Muscle of leg (tissue), 11 donors: ENCODE results near the gene MT1G. TPM values are rescaled to one million over a fixed set of nuclear protein-coding genes. Genes with fewer than 3 reads are reported as not detected.

Experiments
- DNase-seq: peaks from one replicate; pipeline ENCODE4 v3.0.0; 2013
- H3K27ac ChIP-seq: one replicate; pipeline ENCODE4 v1.5.1; 2013; ENCODE audit warnings: mild to moderate bottlenecking, low read length, control low read depth
- H3K27me3 ChIP-seq: one replicate; pipeline ENCODE4 v1.6.1; 2013; ENCODE audit warnings: low read length; ENCODE audit not compliant: control insufficient read depth, insufficient read depth
- H3K36me3 ChIP-seq: one replicate; pipeline ENCODE4 v1.6.1; 2013; ENCODE audit warnings: low read length; ENCODE audit not compliant: control insufficient read depth, insufficient read depth
- H3K4me1 ChIP-seq: one replicate; pipeline ENCODE4 v1.6.1; 2013; ENCODE audit warnings: low read length; ENCODE audit not compliant: control insufficient read depth, insufficient read depth
- H3K4me3 ChIP-seq: one replicate; pipeline ENCODE4 v1.5.1; 2013; ENCODE audit warnings: low read length, control low read depth
- H3K9me3 ChIP-seq: replicated peaks from 2 replicates; pipeline ENCODE4 v1.6.1; 2013; ENCODE audit warnings: low read depth, low read length; ENCODE audit not compliant: control insufficient read depth
- WGBS: methylation state at CpG from one replicate; pipeline ENCODE4 v1.1.5; 2013; ENCODE audit warnings: missing lambda C conversion rate; ENCODE audit not compliant: insufficient coverage; 5-methylcytosine and 5-hydroxymethylcytosine counted together
- polyA plus RNA-seq, 8 donors: library from polyadenylated mRNA; unstranded; fragments of 120-200 nt; gene quantifications; one replicate each; pipeline versions ENCODE4 v1.2.1 to v1.2.3, GENCODE V29; 2013; ENCODE audit warnings: inconsistent platforms in 1 of 8, low replicate concordance in 1 of 8; ENCODE audit not compliant: insufficient read length in 8 of 8, insufficient read depth in 1 of 8
- total RNA-seq: library from RNA; stranded (reverse); fragments of 120-200 nt; gene quantifications from one replicate; pipeline ENCODE4 v1.2.4, GENCODE V29; 2013

The MT1G gene
- total and polyA plus RNA-seq, 9 donors, result 0.42 to 21.4 (median 1.2) TPM; not detected in 2

DNA sequence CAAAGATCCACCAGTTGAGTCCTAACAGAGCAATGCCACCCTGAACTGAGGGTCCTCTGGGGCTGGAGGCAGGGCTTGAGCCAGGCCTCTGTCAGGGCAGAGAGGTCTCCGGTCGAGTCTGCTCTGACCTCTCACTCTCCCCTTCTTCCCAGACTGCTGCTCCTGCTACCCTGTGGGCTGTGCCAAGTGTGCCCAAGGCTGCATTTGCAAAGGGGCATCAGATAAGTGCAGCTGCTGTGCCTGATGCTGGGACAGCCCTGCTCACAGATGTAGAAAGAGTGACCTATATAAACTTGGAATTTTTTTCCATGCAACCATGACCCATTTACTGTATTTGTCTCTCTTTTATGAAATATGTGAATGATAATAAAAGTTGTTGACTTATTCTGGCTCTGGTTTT, 18.6 kb downstream of the MT1G start:
- DNase-seq, result no peak
- peaks cover 70% of the 10 kb centered on the region for H3K27me3 ChIP-seq
- H3K4me1 ChIP-seq, result no peaks in the 10 kb centered on the region
- WGBS, result 83% methylated on average over 2 of the region's 2 CpGs
- no peaks in the 10 kb centered on the region for H3K36me3 ChIP-seq
- no peak overlapping the region for H3K27ac ChIP-seq
- H3K9me3 ChIP-seq, result no peaks in the 10 kb centered on the region
- H3K4me3 ChIP-seq, result no peak overlapping the region

DNA sequence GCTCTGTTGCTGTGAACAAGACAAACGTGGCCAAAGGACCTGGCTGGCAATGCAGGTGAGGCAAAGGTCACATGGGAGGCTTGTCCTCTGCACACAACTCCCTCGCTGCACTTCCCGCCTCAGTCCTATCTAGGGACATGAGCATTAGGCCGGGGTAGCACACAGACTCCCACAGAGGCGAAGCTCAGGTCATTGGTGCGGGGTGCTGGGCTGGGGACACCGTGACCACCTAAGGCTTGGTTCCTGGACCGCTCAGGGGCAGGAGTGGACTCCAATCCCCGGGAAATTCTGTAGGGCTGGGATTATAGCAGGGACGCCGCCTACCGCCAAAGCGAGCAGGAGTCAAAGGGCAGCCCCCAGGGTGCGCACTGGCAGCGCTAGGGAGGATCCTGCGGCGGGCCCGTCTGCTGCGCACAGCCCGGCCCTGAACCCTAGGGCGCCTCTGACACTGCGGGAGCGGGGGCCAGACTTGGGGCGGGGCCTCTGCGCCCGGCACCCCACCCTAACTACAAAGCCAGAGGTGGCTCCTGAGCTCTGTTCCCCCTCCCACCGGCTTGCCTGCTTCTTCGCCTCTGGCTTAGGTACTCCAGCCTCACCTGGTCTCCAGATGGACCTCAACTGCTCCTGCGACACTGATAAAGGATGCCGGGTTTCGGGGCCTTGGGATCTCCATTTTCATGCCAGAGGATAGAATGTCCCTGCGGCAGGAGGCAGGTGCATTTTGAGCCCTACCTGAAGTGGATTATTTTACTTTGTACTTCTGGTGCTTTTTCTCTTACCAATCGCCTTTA, 20.0 kb downstream of the MT1G start:
- no peaks in the 10 kb centered on the region for H3K36me3 ChIP-seq
- DNase-seq, result no peak
- no peak overlapping the region for H3K4me3 ChIP-seq
- no peak overlapping the region for H3K27ac ChIP-seq
- peaks cover 82% of the 10 kb centered on the region for H3K27me3 ChIP-seq
- 10% methylated on average over 30 of the region's 33 CpGs for WGBS
- H3K4me1 ChIP-seq, result peaks cover 9% of the 10 kb centered on the region
- no peaks in the 10 kb centered on the region for H3K9me3 ChIP-seq

DNA sequence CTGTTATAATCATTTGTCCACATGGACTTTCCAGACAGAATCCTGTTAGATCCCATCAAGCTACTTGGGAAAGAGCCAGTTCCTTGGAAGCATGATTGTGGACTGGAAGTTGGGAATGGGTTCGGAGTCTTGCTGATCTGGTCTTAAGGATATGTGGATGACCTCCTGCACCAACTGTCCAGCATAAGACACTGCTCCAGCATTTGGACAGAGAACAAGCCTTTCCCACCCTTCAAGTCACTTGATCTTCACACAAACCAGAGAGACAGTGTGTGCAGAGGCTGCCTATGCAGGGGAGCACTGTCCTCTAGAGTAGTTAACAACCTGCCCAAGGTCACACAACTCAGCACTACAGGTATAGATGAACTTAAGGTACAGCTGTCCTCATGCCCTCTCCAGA, 22.0 kb downstream of the MT1G start:
- no peaks in the 10 kb centered on the region for H3K9me3 ChIP-seq
- WGBS, result no CpG with 5 or more reads among the region's 1 CpG

DNA sequence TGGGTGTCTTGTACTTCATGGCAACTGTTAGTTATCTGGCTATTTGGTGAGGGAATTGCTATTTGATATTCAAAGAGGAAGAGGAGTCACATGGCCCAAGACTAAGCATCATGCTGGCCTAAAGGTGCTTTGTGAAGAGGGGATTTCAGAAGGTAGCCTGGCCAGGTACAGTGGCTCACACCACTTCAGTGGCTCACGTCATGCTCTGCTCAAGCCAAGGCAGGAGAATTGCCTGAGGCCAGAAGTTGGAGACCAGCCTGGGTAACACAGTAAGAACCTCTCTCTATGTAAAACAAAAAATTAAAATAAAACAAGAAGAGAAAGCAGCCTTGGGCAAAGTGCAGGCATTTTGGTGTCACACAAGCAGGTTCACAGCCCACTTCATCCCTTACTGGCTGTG, 22.6 kb downstream of the MT1G start:
- no peak for DNase-seq
- H3K27ac ChIP-seq, result no peak overlapping the region
- WGBS, result no CpG with 5 or more reads among the region's 1 CpG
- peaks cover 87% of the 10 kb centered on the region for H3K27me3 ChIP-seq
- H3K4me1 ChIP-seq, result peaks cover 9% of the 10 kb centered on the region
- no peaks in the 10 kb centered on the region for H3K9me3 ChIP-seq
- H3K36me3 ChIP-seq, result no peaks in the 10 kb centered on the region
- no peak overlapping the region for H3K4me3 ChIP-seq

More for the DNA sequence above, 22.0 kb downstream of the MT1G start:
- H3K36me3 ChIP-seq, result no peaks in the 10 kb centered on the region
- DNase-seq, result no peak
- H3K4me1 ChIP-seq, result peaks cover 9% of the 10 kb centered on the region
- peaks cover 84% of the 10 kb centered on the region for H3K27me3 ChIP-seq
- no peak overlapping the region for H3K4me3 ChIP-seq
- no peak overlapping the region for H3K27ac ChIP-seq

DNA sequence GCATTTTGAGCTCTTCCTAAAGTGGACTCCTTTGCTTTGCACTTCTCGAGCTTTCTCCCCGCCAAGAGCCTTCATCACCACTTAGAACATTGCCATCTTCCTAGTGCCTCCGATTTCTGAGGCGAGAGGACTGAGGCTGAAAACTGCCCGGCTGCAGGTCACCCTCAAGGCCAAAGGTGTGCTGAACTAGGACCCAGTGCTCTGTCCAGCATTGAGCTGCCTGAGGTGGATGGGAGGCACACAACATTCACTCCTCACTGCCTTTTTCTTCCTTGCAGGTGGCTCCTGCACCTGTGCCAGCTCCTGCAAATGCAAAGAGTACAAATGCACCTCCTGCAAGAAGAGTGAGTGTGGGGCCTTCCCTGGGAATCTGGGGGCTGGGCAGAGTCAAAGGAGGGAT, 24.0 kb downstream of the MT1G start:
- Histone ChIP-seq H3K27ac (no peak overlapping the region), H3K4me3 (no peak overlapping the region), H3K36me3 (no peaks in the 10 kb centered on the region), H3K4me1 (peaks cover 12% of the 10 kb centered on the region), H3K27me3 (peaks cover 90% of the 10 kb centered on the region), H3K9me3 (no peaks in the 10 kb centered on the region)
- WGBS, result no CpG with 5 or more reads among the region's 5 CpGs
- no peak for DNase-seq

DNA sequence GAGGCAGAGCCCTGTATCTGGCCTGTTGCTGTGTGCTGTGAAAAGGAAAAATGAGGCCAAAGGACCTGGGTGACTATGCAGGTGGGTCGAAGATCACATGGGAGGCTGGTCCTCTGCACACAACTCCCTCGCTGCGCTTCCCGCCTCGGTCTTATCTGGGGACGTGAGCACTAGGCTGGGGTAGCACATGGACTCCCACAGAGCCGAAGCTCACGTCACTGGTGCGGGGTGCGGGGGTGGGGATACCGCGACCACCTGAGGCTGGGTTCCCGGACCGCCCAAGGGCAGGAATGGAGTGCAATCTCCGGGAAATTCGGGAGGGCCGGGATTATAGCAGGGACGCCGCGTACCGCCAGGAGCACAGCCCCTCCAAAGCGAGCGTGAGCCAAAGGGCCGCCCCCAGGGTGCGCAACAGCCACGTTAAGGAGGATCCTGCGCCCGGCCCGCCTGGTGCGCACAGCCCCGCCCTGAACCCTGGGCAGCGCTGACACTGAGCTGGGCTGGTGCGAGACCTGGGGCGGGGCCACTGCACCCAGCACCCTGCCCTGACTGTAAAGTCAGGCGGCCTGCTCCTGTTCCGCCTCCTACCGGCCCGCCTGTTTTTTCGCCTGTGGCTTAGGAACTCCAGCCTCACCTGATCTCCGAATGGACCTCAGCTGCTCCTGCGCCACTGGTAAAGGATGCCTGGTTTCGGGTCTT, 24.6 kb downstream of the MT1G start:
- Histone ChIP-seq H3K27ac (no peak overlapping the region), H3K36me3 (no peaks in the 10 kb centered on the region), H3K9me3 (no peaks in the 10 kb centered on the region), H3K4me1 (peaks cover 17% of the 10 kb centered on the region), H3K4me3 (no peak overlapping the region), H3K27me3 (peaks cover 90% of the 10 kb centered on the region)
- WGBS, result 3% methylated on average over 35 of the region's 42 CpGs
- DNase-seq, result peak; percentile 22

DNA sequence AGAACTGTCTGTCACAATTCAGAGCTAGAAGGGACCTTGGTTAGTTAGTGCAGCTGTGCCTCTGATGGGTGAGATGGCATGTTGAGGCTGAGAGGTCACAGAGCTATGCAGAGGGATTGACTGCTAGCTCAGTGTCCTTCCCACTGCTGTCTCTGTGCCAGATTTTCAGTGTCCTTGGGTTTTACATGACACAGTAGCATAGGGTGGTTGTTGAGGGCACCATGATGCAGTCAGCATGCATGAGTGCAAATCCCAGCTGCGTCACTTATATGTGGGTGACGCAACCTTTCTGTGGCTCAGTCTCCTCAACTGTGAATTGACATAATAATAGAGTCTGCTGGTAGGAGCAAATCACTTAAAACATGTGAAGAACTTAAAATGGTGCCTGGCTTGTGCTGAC, 26.7 kb downstream of the MT1G start:
- no peaks in the 10 kb centered on the region for H3K9me3 ChIP-seq
- no peak overlapping the region for H3K4me3 ChIP-seq
- H3K27me3 ChIP-seq, result peaks cover 95% of the 10 kb centered on the region
- H3K36me3 ChIP-seq, result no peaks in the 10 kb centered on the region
- WGBS, result 100% methylated on average over 1 of the region's 2 CpGs
- H3K27ac ChIP-seq, result no peak overlapping the region
- DNase-seq, result no peak
- H3K4me1 ChIP-seq, result peaks cover 22% of the 10 kb centered on the region

DNA sequence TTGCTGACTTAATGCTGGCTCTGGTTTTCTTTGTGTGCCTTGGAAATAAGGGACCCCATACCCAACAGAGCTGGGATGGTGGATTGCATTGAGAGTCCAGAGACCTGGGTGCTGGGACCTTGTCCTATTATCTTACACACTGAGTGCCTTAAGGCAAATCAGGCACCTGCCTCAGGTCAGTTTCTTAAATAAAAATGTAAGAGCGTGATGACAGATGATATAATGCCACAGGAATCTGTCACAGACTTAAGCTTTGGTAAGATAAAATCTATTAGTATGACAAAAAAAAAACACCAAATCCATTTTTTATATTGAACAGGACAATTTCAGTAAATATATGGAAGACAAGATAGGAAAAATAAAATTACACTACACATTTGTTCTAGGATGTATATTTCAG, 27.8 kb downstream of the MT1G start:
- H3K9me3 ChIP-seq, result no peaks in the 10 kb centered on the region
- H3K27ac ChIP-seq, result no peak overlapping the region
- no CpG with 5 or more reads among the region's 1 CpG for WGBS
- H3K4me3 ChIP-seq, result no peak overlapping the region
- H3K4me1 ChIP-seq, result peaks cover 25% of the 10 kb centered on the region
- H3K27me3 ChIP-seq, result peaks cover 95% of the 10 kb centered on the region
- no peak for DNase-seq
- H3K36me3 ChIP-seq, result no peaks in the 10 kb centered on the region

DNA sequence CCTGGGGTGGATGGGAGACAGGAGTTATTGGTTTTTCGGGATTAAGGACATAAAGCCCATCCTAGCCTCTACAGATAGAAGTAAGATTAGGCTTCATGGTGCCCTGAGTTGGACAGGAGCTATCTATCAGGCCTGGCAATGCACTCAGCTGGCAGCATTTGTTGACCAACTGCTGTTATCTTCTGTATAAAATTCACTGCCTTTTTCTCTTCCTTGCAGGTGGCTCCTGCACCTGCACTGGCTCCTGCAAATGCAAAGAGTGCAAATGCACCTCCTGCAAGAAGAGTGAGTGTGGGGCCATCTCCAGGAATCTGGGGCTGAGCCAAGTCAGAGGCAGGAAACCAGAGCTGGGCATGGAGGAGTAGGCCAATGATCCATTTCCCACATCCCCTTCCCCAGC, 28.8 kb downstream of the MT1G start:
- Histone ChIP-seq H3K27me3 (peaks cover 95% of the 10 kb centered on the region), H3K9me3 (no peaks in the 10 kb centered on the region), H3K4me1 (peaks cover 26% of the 10 kb centered on the region), H3K4me3 (no peak overlapping the region), H3K27ac (no peak overlapping the region), H3K36me3 (no peaks in the 10 kb centered on the region)
- no CpG with 5 or more reads among the region's 1 CpG for WGBS
- DNase-seq, result no peak

DNA sequence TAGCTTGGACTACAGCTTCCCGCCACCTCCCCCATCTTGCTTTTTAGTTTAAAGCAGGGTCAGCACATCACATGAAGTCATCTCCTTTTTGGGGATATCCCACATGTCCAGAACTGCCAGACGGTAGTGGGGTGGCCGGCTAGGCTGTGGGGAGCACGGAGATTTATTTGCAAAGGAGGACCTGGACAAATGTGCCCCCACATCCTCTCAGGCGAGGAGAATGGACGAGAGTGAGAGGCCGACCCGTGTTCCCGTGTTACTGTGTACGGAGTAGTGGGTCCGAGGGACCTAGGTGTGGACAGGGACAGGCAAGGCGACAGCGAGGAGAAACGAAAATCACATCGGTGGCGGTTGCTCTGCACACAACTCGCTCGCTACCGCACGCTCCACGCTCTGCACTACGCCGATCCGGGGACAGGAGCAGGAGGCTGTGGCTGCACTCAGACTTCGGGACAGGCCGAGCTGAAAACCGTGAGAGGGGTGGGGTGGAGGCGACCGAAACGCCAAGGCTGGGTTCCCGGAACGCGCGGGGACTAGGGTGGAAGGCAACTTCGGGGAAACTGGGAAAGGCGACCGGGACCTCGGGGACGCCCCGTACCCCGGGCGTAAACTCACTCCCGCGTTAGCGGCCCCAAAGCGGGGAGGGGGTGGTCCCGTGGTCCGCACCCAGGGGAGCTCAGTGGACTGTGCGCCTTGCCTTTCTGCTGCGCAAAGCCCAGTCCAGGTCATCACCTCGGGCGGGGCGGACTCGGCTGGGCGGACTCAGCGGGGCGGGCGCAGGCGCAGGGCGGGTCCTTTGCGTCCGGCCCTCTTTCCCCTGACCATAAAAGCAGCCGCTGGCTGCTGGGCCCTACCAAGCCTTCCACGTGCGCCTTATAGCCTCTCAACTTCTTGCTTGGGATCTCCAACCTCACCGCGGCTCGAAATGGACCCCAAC, 29.8 kb downstream of the MT1G start, which contains the start of gene MT1A:
MT1A (plus strand) TSS at position 853 of the 937 bp plus-strand sequence; CDS start at position 926, 73 bp downstream.
- Histone ChIP-seq H3K27me3 (peaks cover 93% of the 10 kb centered on the region), H3K4me3 (peak within 1 kb of the TSS; percentile 46), H3K4me1 (peaks cover 19% of the 10 kb centered on the region), H3K27ac (no peak within 1 kb of the TSS), H3K9me3 (no peaks in the 10 kb centered on the region), H3K36me3 (no peaks in the 10 kb centered on the region)
- WGBS, result 2% methylated on average over 61 of the region's 68 CpGs
- DNase-seq, result peak; percentile 72
